Measurements from ENCODE around the gene C8G.

DNA sequence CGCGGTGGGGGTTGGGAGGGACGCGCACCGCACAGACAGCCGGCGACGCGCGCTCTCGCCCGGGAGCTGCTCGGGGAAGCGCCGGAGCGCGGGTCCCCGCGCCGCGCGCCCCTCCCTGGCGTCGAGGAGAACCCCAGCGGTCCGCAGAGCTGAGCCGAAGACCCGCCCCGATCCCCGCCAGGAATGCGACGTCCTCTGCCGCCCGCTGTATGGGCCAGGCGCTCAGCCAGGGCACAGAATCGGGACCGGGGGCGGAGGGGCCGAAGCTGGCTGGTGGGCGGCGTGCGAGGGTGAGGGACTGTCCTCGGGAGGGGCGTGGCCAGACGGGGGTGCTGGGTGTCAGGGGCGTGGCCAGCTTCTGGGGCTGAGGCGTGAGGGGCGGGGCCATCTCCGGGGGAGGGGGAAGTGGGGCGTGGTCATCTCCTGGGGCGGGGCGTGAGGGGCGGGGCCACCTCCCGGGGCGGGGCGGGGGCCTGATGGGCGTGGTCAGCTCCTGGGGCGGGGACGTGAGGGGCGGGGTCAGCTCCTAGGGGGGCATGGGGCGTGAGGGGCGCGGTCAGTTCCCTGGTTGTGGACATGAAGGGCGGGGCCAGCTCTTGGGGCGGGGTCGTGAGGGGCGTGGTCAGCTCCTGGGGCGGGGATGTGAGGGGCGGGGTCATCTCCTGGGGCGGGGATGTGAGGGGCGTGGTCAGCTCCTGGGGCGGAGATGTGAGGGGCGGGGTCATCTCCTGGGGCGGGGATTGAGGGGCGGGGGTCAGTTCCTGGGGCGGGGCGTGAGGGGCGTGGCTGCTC lies 33.2 kb downstream of the C8G start:
- peak in 2 of 6 experiments; percentile 6 to 25 for TF ChIP-seq CTCF (IDR thresholded peaks at IDR 0.05)
- TF ChIP-seq POLR2A (IDR thresholded peaks at IDR 0.05), result no peak
- peak in 1 of 2 donors; percentile 54 for TF ChIP-seq POLR2AphosphoS5 (IDR thresholded peaks at IDR 0.05)
- no peak for TF ChIP-seq EP300 (IDR thresholded peaks at IDR 0.05)

All from upper lobe of left lung (tissue), 4 donors.